Cardiac muscle cell (in vitro differentiated cells and primary cell): Measurements from ENCODE around the gene SRGAP1. TPM values are rescaled to one million over a fixed set of nuclear protein-coding genes. Genes with fewer than 3 reads are reported as not detected.

Source experiments
- DNase-seq, 2 donors: peaks; one replicate each; pipeline versions ENCODE4 v3.0.0 to v3.0.0-alpha.2; 2010 to 2017; ENCODE audit warnings: low read depth in 1 of 2, low spot score in 1 of 2
- H3K27ac ChIP-seq: fragments of 200-600 bp; sonication (generic); 2 replicates; pipeline ENCODE4 v1.5.1; 2016
- H3K27me3 ChIP-seq: fragments of 200-600 bp; sonication (generic); 2 replicates; pipeline ENCODE4 v1.6.0; 2016; ENCODE audit warnings: control low read depth
- H3K36me3 ChIP-seq: fragments of 200-600 bp; sonication (generic); 2 replicates; pipeline ENCODE4 v1.5.1; 2016; ENCODE audit warnings: control low read depth
- H3K4me1 ChIP-seq: fragments of 200-600 bp; sonication (generic); 2 replicates; pipeline ENCODE4 v1.8.1; 2017; ENCODE audit warnings: low read depth, mild to moderate bottlenecking, mixed run types
- H3K4me3 ChIP-seq: fragments of 200-600 bp; sonication (generic); 2 replicates; pipeline ENCODE4 v1.5.1; 2016; ENCODE audit warnings: mild to moderate bottlenecking
- H3K9me3 ChIP-seq: fragments of 200-600 bp; sonication (generic); 2 replicates; pipeline ENCODE4 v1.5.1; 2017; ENCODE audit warnings: low read depth, mild to moderate bottlenecking, control low read depth
- CTCF ChIP-seq: IDR thresholded peaks from 2 replicates; pipeline ENCODE4 v1.5.1; 2012; ENCODE audit warnings: low read depth, mild to moderate bottlenecking, low read length
- polyA plus RNA-seq: library from polyadenylated mRNA; unstranded; fragments of >200 nt; fragmentation: Nextera tagmentation; extraction: Ambion mirVana; gene quantifications from 2 replicates; pipeline ENCODE4 v1.2.1, GENCODE V29; 2016
- total RNA-seq: library from RNA; depleted of rRNA; stranded (reverse); fragments of >200 nt; gene quantifications from 2 replicates; pipeline ENCODE4 v1.2.3, GENCODE V29; 2016

Gene SRGAP1
- total and polyA plus RNA-seq, 2 experiments from 2014 or later = 2.7 to 3.9 TPM

DNA sequence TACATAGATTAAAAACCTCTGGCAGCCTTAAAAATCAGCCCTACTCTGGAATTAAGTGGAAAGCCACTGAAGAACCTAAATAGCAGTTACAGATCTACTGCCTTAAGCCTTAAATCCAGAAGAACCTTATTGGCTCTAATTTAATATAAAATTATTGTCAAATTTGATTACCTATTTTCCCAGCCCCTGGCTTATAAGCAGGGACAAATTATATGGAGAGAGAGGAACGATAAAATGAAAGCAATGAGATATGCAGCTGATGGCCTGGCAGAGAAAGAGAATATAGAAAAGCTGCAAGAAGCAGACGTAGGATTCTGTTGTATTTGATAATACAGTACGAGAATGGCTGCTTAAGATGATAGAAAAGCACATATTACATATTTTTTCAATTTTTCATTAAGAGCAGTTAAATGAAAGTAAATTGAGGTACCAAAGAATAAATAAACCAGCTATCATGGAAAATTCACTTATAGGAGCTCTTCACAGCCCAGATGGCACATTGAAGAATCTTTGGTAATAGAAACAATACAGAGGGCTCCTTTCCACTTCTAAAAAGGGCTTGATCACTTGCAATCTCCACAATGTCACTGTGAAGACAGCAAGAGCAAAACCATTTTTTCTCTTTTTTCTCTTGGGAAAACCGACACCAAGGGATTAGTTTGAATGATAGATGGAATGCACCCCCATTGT lies 248.2 kb downstream of the SRGAP1 start:
- no peak for TF ChIP-seq CTCF
- H3K36me3 ChIP-seq = no peaks in the 10 kb centered on the region
- DNase-seq = no peak

GRCh38 chr12:64093689-64094088 lies 249.2 kb downstream of the SRGAP1 start:
- H3K9me3 ChIP-seq = no peaks in the 10 kb centered on the region
- no peak for DNase-seq

More for the DNA sequence above, 248.2 kb downstream of the SRGAP1 start:
- no peaks in the 10 kb centered on the region for H3K27me3 ChIP-seq
- no peaks in the 10 kb centered on the region for H3K9me3 ChIP-seq
- H3K4me3 ChIP-seq = no peak overlapping the region
- H3K27ac ChIP-seq = no peak overlapping the region
- no peaks in the 10 kb centered on the region for H3K4me1 ChIP-seq

GRCh38 chr12:64097366-64098105 lies 253.0 kb downstream of the SRGAP1 start:
- Histone ChIP-seq H3K36me3 (no peaks in the 10 kb centered on the region), H3K4me3 (no peak overlapping the region), H3K4me1 (no peaks in the 10 kb centered on the region), H3K27ac (no peak overlapping the region), H3K27me3 (no peaks in the 10 kb centered on the region), H3K9me3 (no peaks in the 10 kb centered on the region)
- no peak for TF ChIP-seq CTCF
- DNase-seq = peak in 1 of 2 donors; percentile 32

More at GRCh38 chr12:64093689-64094088, 249.2 kb downstream of the SRGAP1 start:
- no peaks in the 10 kb centered on the region for H3K27me3 ChIP-seq
- no peak for TF ChIP-seq CTCF
- H3K4me3 ChIP-seq = no peak overlapping the region
- H3K4me1 ChIP-seq = no peaks in the 10 kb centered on the region
- H3K27ac ChIP-seq = no peak overlapping the region
- no peaks in the 10 kb centered on the region for H3K36me3 ChIP-seq

- H3K9me3 ChIP-seq = no peaks in the 10 kb centered on the region
- no peaks in the 10 kb centered on the region for H3K36me3 ChIP-seq
- no peak overlapping the region for H3K4me3 ChIP-seq
- TF ChIP-seq CTCF = no peak
- no peak overlapping the region for H3K27ac ChIP-seq
- no peaks in the 10 kb centered on the region for H3K4me1 ChIP-seq
- H3K27me3 ChIP-seq = no peaks in the 10 kb centered on the region
- peak in 1 of 2 donors; percentile 85 for DNase-seq
These were observed 254.3 kb downstream of the SRGAP1 start for GRCh38 chr12:64098709-64099354.

GRCh38 chr12:64099397-64099796 lies 254.9 kb downstream of the SRGAP1 start:
- no peaks in the 10 kb centered on the region for H3K4me1 ChIP-seq
- H3K9me3 ChIP-seq = no peaks in the 10 kb centered on the region
- H3K36me3 ChIP-seq = no peaks in the 10 kb centered on the region
- no peaks in the 10 kb centered on the region for H3K27me3 ChIP-seq
- no peak for TF ChIP-seq CTCF
- no peak overlapping the region for H3K27ac ChIP-seq
- DNase-seq = peak in 1 of 2 donors; percentile 89
- no peak overlapping the region for H3K4me3 ChIP-seq
